ENCODE results near the gene NEO1.

NEO1 gene

GRCh38 chr15:73087098-73087497 lies 34.8 kb downstream of the NEO1 start:
- H3K27me3 ChIP-seq (ENCODE audit: control insufficient read depth, insufficient read depth, low read length) = no peaks in the 10 kb centered on the region
- no peaks in the 10 kb centered on the region for H3K4me1 ChIP-seq (ENCODE audit: control insufficient read depth, insufficient read depth, low read length)
- no peaks in the 10 kb centered on the region for H3K36me3 ChIP-seq (ENCODE audit: control insufficient read depth, insufficient read depth, low read length)
- H3K4me3 ChIP-seq (ENCODE audit: low read length) = no peak overlapping the region
- H3K9ac ChIP-seq (ENCODE audit: low read length) = no peak overlapping the region
- H3K9me3 ChIP-seq (ENCODE audit: control insufficient read depth, low read length) = no peaks in the 10 kb centered on the region

- H3K9me3 ChIP-seq (ENCODE audit: control insufficient read depth, low read length) = no peaks in the 10 kb centered on the region
- no peak overlapping the region for H3K9ac ChIP-seq (ENCODE audit: low read length)
- H3K36me3 ChIP-seq (ENCODE audit: control insufficient read depth, insufficient read depth, low read length) = no peaks in the 10 kb centered on the region
- no peak overlapping the region for H3K4me3 ChIP-seq (ENCODE audit: low read length)
- H3K27me3 ChIP-seq (ENCODE audit: control insufficient read depth, insufficient read depth, low read length) = no peaks in the 10 kb centered on the region
- peaks cover 5% of the 10 kb centered on the region for H3K4me1 ChIP-seq (ENCODE audit: control insufficient read depth, insufficient read depth, low read length)
Observed at GRCh38 chr15:73105064-73105463, 52.8 kb downstream of the NEO1 start.

- Histone ChIP-seq H3K4me1 (ENCODE audit: control insufficient read depth, insufficient read depth, low read length) (peaks cover 5% of the 10 kb centered on the region), H3K27me3 (ENCODE audit: control insufficient read depth, insufficient read depth, low read length) (no peaks in the 10 kb centered on the region), H3K4me3 (ENCODE audit: low read length) (no peak overlapping the region), H3K9me3 (ENCODE audit: control insufficient read depth, low read length) (no peaks in the 10 kb centered on the region), H3K9ac (ENCODE audit: low read length) (no peak overlapping the region), H3K36me3 (ENCODE audit: control insufficient read depth, insufficient read depth, low read length) (no peaks in the 10 kb centered on the region)
Observed at GRCh38 chr15:73108676-73109075, 56.4 kb downstream of the NEO1 start.

GRCh38 chr15:73109765-73110164 lies 57.5 kb downstream of the NEO1 start:
- no peak overlapping the region for H3K9ac ChIP-seq (ENCODE audit: low read length)
- H3K27me3 ChIP-seq (ENCODE audit: control insufficient read depth, insufficient read depth, low read length) = no peaks in the 10 kb centered on the region
- no peaks in the 10 kb centered on the region for H3K36me3 ChIP-seq (ENCODE audit: control insufficient read depth, insufficient read depth, low read length)
- H3K4me1 ChIP-seq (ENCODE audit: control insufficient read depth, insufficient read depth, low read length) = peaks cover 5% of the 10 kb centered on the region
- no peak overlapping the region for H3K4me3 ChIP-seq (ENCODE audit: low read length)
- no peaks in the 10 kb centered on the region for H3K9me3 ChIP-seq (ENCODE audit: control insufficient read depth, low read length)

- Histone ChIP-seq H3K4me3 (ENCODE audit: low read length) (no peak overlapping the region), H3K27me3 (ENCODE audit: control insufficient read depth, insufficient read depth, low read length) (no peaks in the 10 kb centered on the region), H3K36me3 (ENCODE audit: control insufficient read depth, insufficient read depth, low read length) (no peaks in the 10 kb centered on the region), H3K4me1 (ENCODE audit: control insufficient read depth, insufficient read depth, low read length) (peaks cover 2% of the 10 kb centered on the region), H3K9ac (ENCODE audit: low read length) (no peak overlapping the region), H3K9me3 (ENCODE audit: control insufficient read depth, low read length) (no peaks in the 10 kb centered on the region)
Observed at GRCh38 chr15:73110201-73110600, 57.9 kb downstream of the NEO1 start.

GRCh38 chr15:73114064-73114463 lies 61.8 kb downstream of the NEO1 start:
- Histone ChIP-seq H3K9me3 (ENCODE audit: control insufficient read depth, low read length) (no peaks in the 10 kb centered on the region), H3K36me3 (ENCODE audit: control insufficient read depth, insufficient read depth, low read length) (no peaks in the 10 kb centered on the region), H3K4me3 (ENCODE audit: low read length) (no peak overlapping the region), H3K27me3 (ENCODE audit: control insufficient read depth, insufficient read depth, low read length) (no peaks in the 10 kb centered on the region), H3K4me1 (ENCODE audit: control insufficient read depth, insufficient read depth, low read length) (no peaks in the 10 kb centered on the region), H3K9ac (ENCODE audit: low read length) (no peak overlapping the region)

- H3K4me1 ChIP-seq (ENCODE audit: control insufficient read depth, insufficient read depth, low read length) = no peaks in the 10 kb centered on the region
- no peaks in the 10 kb centered on the region for H3K9me3 ChIP-seq (ENCODE audit: control insufficient read depth, low read length)
- H3K36me3 ChIP-seq (ENCODE audit: control insufficient read depth, insufficient read depth, low read length) = no peaks in the 10 kb centered on the region
- H3K4me3 ChIP-seq (ENCODE audit: low read length) = no peak overlapping the region
- H3K9ac ChIP-seq (ENCODE audit: low read length) = no peak overlapping the region
- no peaks in the 10 kb centered on the region for H3K27me3 ChIP-seq (ENCODE audit: control insufficient read depth, insufficient read depth, low read length)
Observed at GRCh38 chr15:73116164-73116563, 63.9 kb downstream of the NEO1 start.

GRCh38 chr15:73118055-73118454 lies 65.8 kb downstream of the NEO1 start:
- no peaks in the 10 kb centered on the region for H3K9me3 ChIP-seq (ENCODE audit: control insufficient read depth, low read length)
- H3K4me3 ChIP-seq (ENCODE audit: low read length) = no peak overlapping the region
- H3K9ac ChIP-seq (ENCODE audit: low read length) = no peak overlapping the region
- no peaks in the 10 kb centered on the region for H3K4me1 ChIP-seq (ENCODE audit: control insufficient read depth, insufficient read depth, low read length)
- H3K36me3 ChIP-seq (ENCODE audit: control insufficient read depth, insufficient read depth, low read length) = no peaks in the 10 kb centered on the region
- no peaks in the 10 kb centered on the region for H3K27me3 ChIP-seq (ENCODE audit: control insufficient read depth, insufficient read depth, low read length)

GRCh38 chr15:73119478-73119877 lies 67.2 kb downstream of the NEO1 start:
- Histone ChIP-seq H3K9ac (ENCODE audit: low read length) (no peak overlapping the region), H3K27me3 (ENCODE audit: control insufficient read depth, insufficient read depth, low read length) (no peaks in the 10 kb centered on the region), H3K36me3 (ENCODE audit: control insufficient read depth, insufficient read depth, low read length) (no peaks in the 10 kb centered on the region), H3K9me3 (ENCODE audit: control insufficient read depth, low read length) (no peaks in the 10 kb centered on the region), H3K4me1 (ENCODE audit: control insufficient read depth, insufficient read depth, low read length) (no peaks in the 10 kb centered on the region), H3K4me3 (ENCODE audit: low read length) (no peak overlapping the region)

GRCh38 chr15:73120269-73120668 lies 68.0 kb downstream of the NEO1 start:
- Histone ChIP-seq H3K27me3 (ENCODE audit: control insufficient read depth, insufficient read depth, low read length) (no peaks in the 10 kb centered on the region), H3K4me3 (ENCODE audit: low read length) (no peak overlapping the region), H3K9me3 (ENCODE audit: control insufficient read depth, low read length) (no peaks in the 10 kb centered on the region), H3K36me3 (ENCODE audit: control insufficient read depth, insufficient read depth, low read length) (no peaks in the 10 kb centered on the region), H3K9ac (ENCODE audit: low read length) (no peak overlapping the region), H3K4me1 (ENCODE audit: control insufficient read depth, insufficient read depth, low read length) (no peaks in the 10 kb centered on the region)

GRCh38 chr15:73125219-73125618 lies 73.0 kb downstream of the NEO1 start:
- no peak overlapping the region for H3K4me3 ChIP-seq (ENCODE audit: low read length)
- no peak overlapping the region for H3K9ac ChIP-seq (ENCODE audit: low read length)
- no peaks in the 10 kb centered on the region for H3K9me3 ChIP-seq (ENCODE audit: control insufficient read depth, low read length)
- no peaks in the 10 kb centered on the region for H3K27me3 ChIP-seq (ENCODE audit: control insufficient read depth, insufficient read depth, low read length)
- no peaks in the 10 kb centered on the region for H3K36me3 ChIP-seq (ENCODE audit: control insufficient read depth, insufficient read depth, low read length)
- H3K4me1 ChIP-seq (ENCODE audit: control insufficient read depth, insufficient read depth, low read length) = no peaks in the 10 kb centered on the region

- Histone ChIP-seq H3K9ac (ENCODE audit: low read length) (no peak overlapping the region), H3K4me3 (ENCODE audit: low read length) (no peak overlapping the region), H3K4me1 (ENCODE audit: control insufficient read depth, insufficient read depth, low read length) (no peaks in the 10 kb centered on the region), H3K27me3 (ENCODE audit: control insufficient read depth, insufficient read depth, low read length) (no peaks in the 10 kb centered on the region), H3K9me3 (ENCODE audit: control insufficient read depth, low read length) (no peaks in the 10 kb centered on the region), H3K36me3 (ENCODE audit: control insufficient read depth, insufficient read depth, low read length) (no peaks in the 10 kb centered on the region)
Observed at GRCh38 chr15:73127302-73127936, 75.2 kb downstream of the NEO1 start.

GRCh38 chr15:73130830-73131229 lies 78.6 kb downstream of the NEO1 start:
- no peaks in the 10 kb centered on the region for H3K36me3 ChIP-seq (ENCODE audit: control insufficient read depth, insufficient read depth, low read length)
- no peak overlapping the region for H3K9ac ChIP-seq (ENCODE audit: low read length)
- no peaks in the 10 kb centered on the region for H3K9me3 ChIP-seq (ENCODE audit: control insufficient read depth, low read length)
- H3K27me3 ChIP-seq (ENCODE audit: control insufficient read depth, insufficient read depth, low read length) = no peaks in the 10 kb centered on the region
- H3K4me1 ChIP-seq (ENCODE audit: control insufficient read depth, insufficient read depth, low read length) = no peaks in the 10 kb centered on the region
- H3K4me3 ChIP-seq (ENCODE audit: low read length) = no peak overlapping the region
